Measurements from ENCODE around the gene ADH4. TPM values are rescaled to one million over a fixed set of nuclear protein-coding genes. Genes with fewer than 3 reads are reported as not detected.
A peak's percentile ranks its signal among the peaks of the same experiment; 100 is the strongest.

The ADH4 gene
- total RNA-seq, 1 experiment from 2014 or later = 0.25 TPM

DNA sequence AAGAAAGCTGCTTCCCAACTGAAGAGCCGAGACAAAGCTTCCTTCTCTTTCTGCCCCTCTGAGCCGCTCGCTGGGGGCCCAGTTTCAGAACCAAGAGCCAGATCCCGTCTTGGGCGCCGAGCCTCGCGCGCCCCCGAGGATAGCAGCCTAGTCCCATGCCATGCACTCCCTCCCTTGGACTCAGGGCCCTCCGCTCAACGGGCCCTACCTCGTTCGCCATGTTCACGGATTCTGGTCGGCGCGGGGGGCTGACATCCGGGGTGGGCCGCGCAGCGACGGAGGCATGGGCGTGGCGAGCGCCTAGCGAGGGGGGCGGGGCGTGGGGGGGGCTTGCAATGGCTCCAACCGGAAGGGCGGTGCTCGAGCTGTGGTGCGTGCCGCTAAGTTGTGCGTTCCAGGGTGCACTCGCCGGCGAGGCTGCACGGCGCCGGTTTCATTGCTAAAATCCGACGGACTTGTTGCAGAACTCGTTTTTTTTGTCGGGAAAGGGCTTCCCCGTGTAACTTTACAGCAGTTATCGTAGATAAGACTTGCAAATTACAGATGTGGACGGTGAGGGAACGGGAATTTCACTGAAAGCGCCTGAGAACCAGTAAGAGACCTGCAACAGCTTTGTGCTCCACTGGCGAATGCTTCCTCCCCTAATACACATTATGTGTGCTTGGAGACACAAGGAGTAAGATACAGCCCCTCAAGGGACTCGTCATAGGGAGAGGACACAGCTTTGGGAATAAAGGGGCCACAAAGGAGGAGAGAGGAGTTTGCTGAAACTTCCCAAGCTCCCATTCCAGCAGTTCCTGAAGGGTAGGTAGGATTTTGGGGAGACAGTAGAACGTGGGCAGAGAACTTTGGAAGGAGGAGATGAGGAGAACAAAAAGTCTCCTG lies 55.4 kb downstream of the ADH4 start, which contains the start of gene ADH5:
Gene ADH5 (minus strand): TSS at position 308 of the 885 bp plus-strand sequence. CDS start 88 bp downstream, at position 220.
- peak; percentile 93 for ATAC-seq
- intact Hi-C loops (cut with micrococcal nuclease) = no loop called here
- TF ChIP-seq POLR2A (IDR thresholded peaks at IDR 0.05; ENCODE audit: borderline replicate concordance, extremely low read depth, insufficient read depth, insufficient read length) = peak; percentile 97
- TF ChIP-seq TCF7L2 (IDR thresholded peaks at IDR 0.05; ENCODE audit: borderline replicate concordance, extremely low read depth, insufficient read depth, insufficient read length) = no peak
- TF ChIP-seq, protein P1, sequence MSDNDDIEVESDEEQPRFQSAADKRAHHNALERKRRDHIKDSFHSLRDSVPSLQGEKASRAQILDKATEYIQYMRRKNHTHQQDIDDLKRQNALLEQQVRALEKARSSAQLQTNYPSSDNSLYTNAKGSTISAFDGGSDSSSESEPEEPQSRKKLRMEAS (IDR thresholded peaks at IDR 0.05) = peak; percentile 86
- TF ChIP-seq, protein P2, sequence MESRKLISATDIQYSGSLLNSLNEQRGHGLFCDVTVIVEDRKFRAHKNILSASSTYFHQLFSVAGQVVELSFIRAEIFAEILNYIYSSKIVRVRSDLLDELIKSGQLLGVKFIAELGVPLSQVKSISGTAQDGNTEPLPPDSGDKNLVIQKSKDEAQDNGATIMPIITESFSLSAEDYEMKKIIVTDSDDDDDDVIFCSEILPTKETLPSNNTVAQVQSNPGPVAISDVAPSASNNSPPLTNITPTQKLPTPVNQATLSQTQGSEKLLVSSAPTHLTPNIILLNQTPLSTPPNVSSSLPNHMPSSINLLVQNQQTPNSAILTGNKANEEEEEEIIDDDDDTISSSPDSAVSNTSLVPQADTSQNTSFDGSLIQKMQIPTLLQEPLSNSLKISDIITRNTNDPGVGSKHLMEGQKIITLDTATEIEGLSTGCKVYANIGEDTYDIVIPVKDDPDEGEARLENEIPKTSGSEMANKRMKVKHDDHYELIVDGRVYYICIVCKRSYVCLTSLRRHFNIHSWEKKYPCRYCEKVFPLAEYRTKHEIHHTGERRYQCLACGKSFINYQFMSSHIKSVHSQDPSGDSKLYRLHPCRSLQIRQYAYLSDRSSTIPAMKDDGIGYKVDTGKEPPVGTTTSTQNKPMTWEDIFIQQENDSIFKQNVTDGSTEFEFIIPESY (IDR thresholded peaks at IDR 0.05; ENCODE audit: extremely low read depth, insufficient replicate concordance, low read length) = peak; percentile 58
- TF ChIP-seq RAD21 (IDR thresholded peaks at IDR 0.05; ENCODE audit: low read depth) = no peak
- TF ChIP-seq, protein P3, sequence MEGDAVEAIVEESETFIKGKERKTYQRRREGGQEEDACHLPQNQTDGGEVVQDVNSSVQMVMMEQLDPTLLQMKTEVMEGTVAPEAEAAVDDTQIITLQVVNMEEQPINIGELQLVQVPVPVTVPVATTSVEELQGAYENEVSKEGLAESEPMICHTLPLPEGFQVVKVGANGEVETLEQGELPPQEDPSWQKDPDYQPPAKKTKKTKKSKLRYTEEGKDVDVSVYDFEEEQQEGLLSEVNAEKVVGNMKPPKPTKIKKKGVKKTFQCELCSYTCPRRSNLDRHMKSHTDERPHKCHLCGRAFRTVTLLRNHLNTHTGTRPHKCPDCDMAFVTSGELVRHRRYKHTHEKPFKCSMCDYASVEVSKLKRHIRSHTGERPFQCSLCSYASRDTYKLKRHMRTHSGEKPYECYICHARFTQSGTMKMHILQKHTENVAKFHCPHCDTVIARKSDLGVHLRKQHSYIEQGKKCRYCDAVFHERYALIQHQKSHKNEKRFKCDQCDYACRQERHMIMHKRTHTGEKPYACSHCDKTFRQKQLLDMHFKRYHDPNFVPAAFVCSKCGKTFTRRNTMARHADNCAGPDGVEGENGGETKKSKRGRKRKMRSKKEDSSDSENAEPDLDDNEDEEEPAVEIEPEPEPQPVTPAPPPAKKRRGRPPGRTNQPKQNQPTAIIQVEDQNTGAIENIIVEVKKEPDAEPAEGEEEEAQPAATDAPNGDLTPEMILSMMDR (IDR thresholded peaks at IDR 0.05 in 2 of 3, conservative IDR thresholded peaks at IDR 0.05 in 1 of 3; ENCODE audit: borderline replicate concordance in 1 of 3, insufficient read depth in 1 of 3, low read depth in 2 of 3, low read length in 2 of 3) = no peak
- TF ChIP-seq FOSL1 (IDR thresholded peaks at IDR 0.05; ENCODE audit: low read depth) = no peak
- peak; percentile 47; the same call in 1 of the 2 replicates for TF ChIP-seq SP1 (IDR thresholded peaks at IDR 0.05; ENCODE audit: low read depth)
- peak; percentile 42; the same call in 1 of the 2 replicates for TF ChIP-seq ZFX (IDR thresholded peaks at IDR 0.05)
- no peak for TF ChIP-seq ELF1 (IDR thresholded peaks at IDR 0.05; ENCODE audit: borderline replicate concordance, low read depth)
- TF ChIP-seq YY1 (IDR thresholded peaks at IDR 0.05; ENCODE audit: extremely low read depth, insufficient replicate concordance, low read depth, low read length) = peak; percentile 91
- no peak for TF ChIP-seq JUND (IDR thresholded peaks at IDR 0.05)
- TF ChIP-seq EGR1 (IDR thresholded peaks at IDR 0.05; ENCODE audit: low read depth) = no peak
- TF ChIP-seq, protein P4, sequence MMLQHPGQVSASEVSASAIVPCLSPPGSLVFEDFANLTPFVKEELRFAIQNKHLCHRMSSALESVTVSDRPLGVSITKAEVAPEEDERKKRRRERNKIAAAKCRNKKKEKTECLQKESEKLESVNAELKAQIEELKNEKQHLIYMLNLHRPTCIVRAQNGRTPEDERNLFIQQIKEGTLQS (IDR thresholded peaks at IDR 0.05) = no peak
- TF ChIP-seq SIN3A (IDR thresholded peaks at IDR 0.05; ENCODE audit: low read depth) = peak; percentile 79
- no peak for TF ChIP-seq SRF (IDR thresholded peaks at IDR 0.05; ENCODE audit: low read depth)
- TF ChIP-seq CBX3 (IDR thresholded peaks at IDR 0.05; ENCODE audit: low read depth) = 0 out of 2 replicates have a peak, but pooled peaks have one; percentile 63
- no peak for TF ChIP-seq ZNF274 (IDR thresholded peaks at IDR 0.05; ENCODE audit: low read depth, low read length)
- TF ChIP-seq POLR2AphosphoS5 (IDR thresholded peaks at IDR 0.05; ENCODE audit: low read depth, low read length) = peak; percentile 95
- no peak for TF ChIP-seq EZH2 (IDR thresholded peaks at IDR 0.05)

More for the DNA sequence above, 55.4 kb downstream of the ADH4 start, which contains the start of gene ADH5:
- no peaks in the 10 kb centered on the region for H3K9me3 ChIP-seq (ENCODE audit: control insufficient read depth in 1 of 2, insufficient read depth in 1 of 2, low read depth in 1 of 2, low read length in 2 of 2)
- H3K27me3 ChIP-seq (ENCODE audit: insufficient read depth, low read length) = no peaks in the 10 kb centered on the region
- H3K9me2 ChIP-seq (ENCODE audit: insufficient read depth) = no peaks in the 10 kb centered on the region
- DNase-seq (ENCODE audit: low read depth, low spot score) = peak; percentile 76
- POLR2A ChIA-PET = interaction anchor here (0.7 kb wide), 1 partner anchor 1757 kb away, joined by 3 read pairs; no protein-coding TSS in a partner anchor
- peaks cover 10 to 14% of the 10 kb centered on the region in 2 experiments; a peak in 2 of 4 replicates for H3K36me3 ChIP-seq (ENCODE audit: control insufficient read depth in 1 of 2, insufficient read depth in 2 of 2, low read length in 2 of 2)
- peak within 1 kb of the TSS; percentile 76 for H2AFZ ChIP-seq (ENCODE audit: low read depth, low read length, poor library complexity, severe bottlenecking)
- RAD21 ChIA-PET (ENCODE audit: low non-redundant PET in 1 of 2, low total read pairs in 2 of 2, uncharacterized antibody in 2 of 2, unreplicated experiment in 2 of 2) = no interaction called here
- peak within 1 kb of the TSS; percentile 66 for H3K27ac ChIP-seq (ENCODE audit: low read depth, low read length)
- CTCF ChIA-PET = no interaction called here
- peaks cover 53% of the 10 kb centered on the region for H3K79me2 ChIP-seq (ENCODE audit: insufficient read depth, low read length)
- BruUV-seq (replicated peaks) = TSS peak; percentile 90
- H3K4me1 ChIP-seq (ENCODE audit: control insufficient read depth in 1 of 2, insufficient read depth in 2 of 2, low read length in 2 of 2) = peaks cover 4 to 14% of the 10 kb centered on the region in 2 experiments; a peak in 3 of 4 replicates
- peak within 1 kb of the TSS; percentile 90 for H3K9ac ChIP-seq (ENCODE audit: low read length)
- H3K4me3 ChIP-seq (replicated peaks in 1 of 2; ENCODE audit: low read depth in 1 of 2, low read length in 2 of 2) = peak within 1 kb of the TSS; percentile 77 to 90
- H4K20me1 ChIP-seq (ENCODE audit: insufficient read depth) = no peaks in the 10 kb centered on the region
- peak within 1 kb of the TSS; percentile 97 for H3K4me2 ChIP-seq (ENCODE audit: low read length)
